ENCODE data around the gene GNB2. TPM values are rescaled to one million over a fixed set of nuclear protein-coding genes. Genes with fewer than 3 reads are reported as not detected.

The GNB2 gene
- polyA plus RNA-seq, 1 experiment: 68.4 TPM

- Histone ChIP-seq H3K9me3 (ENCODE audit: control insufficient read depth, insufficient read depth, low read length) (no peaks in the 10 kb centered on the region; the same call in 1 of the 2 replicates), H3K27me3 (ENCODE audit: control insufficient read depth, insufficient read depth, low read length) (no peaks in the 10 kb centered on the region), H3K4me3 (ENCODE audit: low read depth, low read length) (peak overlapping the region; percentile 90), H3K27ac (ENCODE audit: low read depth, low read length) (peak overlapping the region; percentile 21)
- CTCF ChIA-PET: interaction anchor here (3.7 kb wide), 1 partner anchor 16 kb away, joined by 34 read pairs; no protein-coding TSS in a partner anchor
- POLR2A ChIA-PET: interaction anchor here (0.6 kb wide), 1 partner anchor 89 kb away, joined by 3 read pairs; the partner anchor contains the start of gene FBXO24
- TF ChIP-seq CTCF (IDR thresholded peaks at IDR 0.05; ENCODE audit: low read depth, low read length): no peak
- DNase-seq (ENCODE audit: low read depth, low spot score): peak; percentile 18
These were observed 2.2 kb downstream of the GNB2 start for GRCh38 chr7:100675581-100676350.

GRCh38 chr7:100676501-100677306 is 3.2 kb downstream of the GNB2 start:
- Histone ChIP-seq H3K27me3 (ENCODE audit: control insufficient read depth, insufficient read depth, low read length) (no peaks in the 10 kb centered on the region), H3K27ac (ENCODE audit: low read depth, low read length) (peak overlapping the region; percentile 11), H3K4me3 (ENCODE audit: low read depth, low read length) (peak overlapping the region; percentile 90), H3K9me3 (ENCODE audit: control insufficient read depth, insufficient read depth, low read length) (no peaks in the 10 kb centered on the region; the same call in 1 of the 2 replicates)
- no peak for TF ChIP-seq CTCF (IDR thresholded peaks at IDR 0.05; ENCODE audit: low read depth, low read length)
- ChIA-PET POLR2A (interaction anchor here (1.0 kb wide), 1 partner anchor 13 kb away, joined by 4 read pairs; no protein-coding TSS in a partner anchor), CTCF (interaction anchor here (0.7 to 3.7 kb wide), 4 partner anchors 12 to 116 kb away, joined by 3 to 34 read pairs (median 3); partner anchors contain the start of genes FBXO24 and LRCH4)
- no peak for DNase-seq (ENCODE audit: low read depth, low spot score)

GRCh38 chr7:100677308-100678267 is 4.0 kb downstream of the GNB2 start:
- no peak for DNase-seq (ENCODE audit: low read depth, low spot score)
- Histone ChIP-seq H3K9me3 (ENCODE audit: control insufficient read depth, insufficient read depth, low read length) (no peaks in the 10 kb centered on the region; the same call in 1 of the 2 replicates), H3K27ac (ENCODE audit: low read depth, low read length) (no peak overlapping the region), H3K27me3 (ENCODE audit: control insufficient read depth, insufficient read depth, low read length) (no peaks in the 10 kb centered on the region), H3K4me3 (ENCODE audit: low read depth, low read length) (no peak overlapping the region)
- ChIA-PET CTCF (interaction anchor here (0.7 to 3.7 kb wide), 4 partner anchors 12 to 117 kb away, joined by 3 to 34 read pairs (median 3); partner anchors contain the start of genes FBXO24 and LRCH4), POLR2A (interaction anchor here (0.7 to 1.0 kb wide), 2 partner anchors 12 to 91 kb away, joined by 3 to 4 read pairs; partner anchors contain the start of gene FBXO24)
- no peak for TF ChIP-seq CTCF (IDR thresholded peaks at IDR 0.05; ENCODE audit: low read depth, low read length)

GRCh38 chr7:100678291-100678984 is 4.9 kb downstream of the GNB2 start:
- Histone ChIP-seq H3K27me3 (ENCODE audit: control insufficient read depth, insufficient read depth, low read length) (no peaks in the 10 kb centered on the region), H3K9me3 (ENCODE audit: control insufficient read depth, insufficient read depth, low read length) (no peaks in the 10 kb centered on the region; the same call in 1 of the 2 replicates), H3K4me3 (ENCODE audit: low read depth, low read length) (no peak overlapping the region), H3K27ac (ENCODE audit: low read depth, low read length) (no peak overlapping the region)
- POLR2A ChIA-PET: interaction anchor here (0.7 kb wide), 1 partner anchor 92 kb away, joined by 3 read pairs; the partner anchor contains the start of gene FBXO24
- TF ChIP-seq CTCF (IDR thresholded peaks at IDR 0.05; ENCODE audit: low read depth, low read length): no peak
- DNase-seq (ENCODE audit: low read depth, low spot score): no peak
- CTCF ChIA-PET: interaction anchor here (3.7 kb wide), 1 partner anchor 13 kb away, joined by 34 read pairs; no protein-coding TSS in a partner anchor
